OCI-LY1 (cell line): ENCODE measurements around the gene CXCR2.

Experiments
- EZH2 ChIP-seq: fragments of 200-600 bp; sonication (generic), shearing (Covaris generic); IDR thresholded peaks from 2 replicates; pipeline ENCODE4 v1.8.0; 2017; ENCODE audit warnings: borderline replicate concordance, mixed run types, mild to moderate bottlenecking, antibody characterized with exemption, low read length, moderate library complexity, mixed read lengths
- TF ChIP-seq, protein P1 (sequence below): fragments of 200-600 bp; sonication (generic), shearing (Covaris generic); IDR thresholded peaks from 2 replicates; pipeline ENCODE4 v1.5.1; 2017; ENCODE audit warnings: mild to moderate bottlenecking, antibody characterized with exemption, low read length, moderate library complexity, mixed read lengths

DNA sequence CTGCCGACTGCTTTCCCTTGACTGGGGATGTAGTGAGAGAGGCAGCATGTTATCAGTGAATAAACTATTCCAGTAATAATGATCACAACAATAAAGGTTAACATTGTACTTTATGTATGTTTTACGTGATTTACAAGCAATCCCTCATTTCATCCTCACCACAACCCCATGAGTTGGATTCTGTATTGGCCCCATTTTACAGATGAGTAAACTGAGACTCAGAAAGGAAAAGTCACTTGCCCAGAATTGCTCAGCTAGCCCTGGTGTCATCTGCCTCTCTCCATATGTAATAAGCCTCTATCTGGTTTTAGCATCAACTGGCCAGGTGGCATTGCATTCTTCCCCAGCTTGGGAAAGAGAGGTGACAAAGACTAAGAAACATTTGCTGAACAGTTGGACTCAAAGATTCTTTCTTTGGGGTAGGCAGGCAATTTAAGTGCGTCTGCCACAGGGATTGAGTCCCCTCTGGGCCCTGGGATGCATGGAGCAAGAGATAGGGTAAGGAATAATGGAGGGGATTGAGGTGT lies 2.2 kb downstream of the CXCR2 start:
- TF ChIP-seq, protein P1, sequence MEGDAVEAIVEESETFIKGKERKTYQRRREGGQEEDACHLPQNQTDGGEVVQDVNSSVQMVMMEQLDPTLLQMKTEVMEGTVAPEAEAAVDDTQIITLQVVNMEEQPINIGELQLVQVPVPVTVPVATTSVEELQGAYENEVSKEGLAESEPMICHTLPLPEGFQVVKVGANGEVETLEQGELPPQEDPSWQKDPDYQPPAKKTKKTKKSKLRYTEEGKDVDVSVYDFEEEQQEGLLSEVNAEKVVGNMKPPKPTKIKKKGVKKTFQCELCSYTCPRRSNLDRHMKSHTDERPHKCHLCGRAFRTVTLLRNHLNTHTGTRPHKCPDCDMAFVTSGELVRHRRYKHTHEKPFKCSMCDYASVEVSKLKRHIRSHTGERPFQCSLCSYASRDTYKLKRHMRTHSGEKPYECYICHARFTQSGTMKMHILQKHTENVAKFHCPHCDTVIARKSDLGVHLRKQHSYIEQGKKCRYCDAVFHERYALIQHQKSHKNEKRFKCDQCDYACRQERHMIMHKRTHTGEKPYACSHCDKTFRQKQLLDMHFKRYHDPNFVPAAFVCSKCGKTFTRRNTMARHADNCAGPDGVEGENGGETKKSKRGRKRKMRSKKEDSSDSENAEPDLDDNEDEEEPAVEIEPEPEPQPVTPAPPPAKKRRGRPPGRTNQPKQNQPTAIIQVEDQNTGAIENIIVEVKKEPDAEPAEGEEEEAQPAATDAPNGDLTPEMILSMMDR: no peak
- TF ChIP-seq EZH2: no peak
